GM12878 (cell line): ENCODE results near the gene ANP32A. TPM values are rescaled to one million over a fixed set of nuclear protein-coding genes. Genes with fewer than 3 reads are reported as not detected.
"Not testable (repeated sequence)": the region's sequence is repeated elsewhere in the genome, so short reads cannot be mapped to it uniquely, and the experiment has no call there.

Source experiments
- ATAC-seq: fragments of 200-7000 bp; cut with Tn5 transposase; 3 replicates; pipeline ENCODE4 v1.9.1; 2020; ENCODE audit warnings: mild to moderate bottlenecking, moderate library complexity
- BruUV-seq: library from RNA; stranded (reverse); fragments of 400-500 nt; replicated peaks from 2 replicates; lab custom pipeline; 2021; lab: Mats Ljungman, UMichigan
- CTCF ChIA-PET: fragments of 300-600 bp; sonication (Branson Sonifier 250); formaldehyde crosslinking; extraction: SDS; loops from one replicate; lab custom pipeline; 2021; ENCODE audit warnings: inconsistent platforms; lab: Yijun Ruan, JAX
- POLR2A ChIA-PET: fragments of 350-600 bp; formaldehyde crosslinking; extraction: SDS; loops from one replicate; lab custom pipeline; 2021; ENCODE audit warnings: inconsistent platforms; lab: Charles Lee
- RAD21 ChIA-PET: fragments of 300-600 bp; sonication (Branson Sonifier 250); formaldehyde crosslinking; loops from one replicate; lab custom pipeline; 2023; ENCODE audit warnings: antibody characterized with exemption; ENCODE audit not compliant: unreplicated experiment; lab: Charles Lee
- SMC1A ChIA-PET: fragments of 300-600 bp; sonication (Branson Sonifier 250); formaldehyde crosslinking; loops from one replicate; lab custom pipeline; 2023; ENCODE audit not compliant: unreplicated experiment, uncharacterized antibody; lab: Charles Lee
- DNase-seq: peaks from one replicate; pipeline ENCODE4 v3.0.0-alpha.2; 2011; ENCODE audit warnings: low read depth, low spot score
- FAIRE-seq: peaks from 3 replicates; lab custom pipeline; 2011; peaks lifted over from hg19 to GRCh38; lab: Jason Lieb, UNC
- H2AFZ ChIP-seq: 2 replicates; pipeline ENCODE4 v1.6.0; 2011; ENCODE audit warnings: low read depth, low read length, control low read depth; ENCODE audit not compliant: control insufficient read depth
- H3K27ac ChIP-seq: 2 replicates; pipeline ENCODE4 v1.5.1; 2011; ENCODE audit warnings: control low read depth; ENCODE audit not compliant: control insufficient read depth, insufficient read depth
- H3K27me3 ChIP-seq, 2 experiments: replicated peaks in 1 of 2; 2 replicates each; pipeline versions ENCODE4 v1.6.0 to v1.6.1; 2011; ENCODE audit warnings: low read length in 1 of 2; ENCODE audit not compliant: control insufficient read depth in 2 of 2, insufficient read depth in 2 of 2
- H3K36me3 ChIP-seq, 2 experiments: 2 replicates each; pipeline ENCODE4 v1.5.1; 2011; ENCODE audit warnings: low read length in 1 of 2; ENCODE audit not compliant: control insufficient read depth in 2 of 2, insufficient read depth in 2 of 2
- H3K4me1 ChIP-seq: 2 replicates; pipeline ENCODE4 v1.6.1; 2011; ENCODE audit warnings: mild to moderate bottlenecking, low read length, moderate library complexity, mixed read lengths; ENCODE audit not compliant: control insufficient read depth, insufficient read depth
- H3K4me2 ChIP-seq: 2 replicates; pipeline ENCODE4 v1.6.0; 2011; ENCODE audit warnings: control low read depth; ENCODE audit not compliant: control insufficient read depth, insufficient read depth
- H3K4me3 ChIP-seq: fragments of 200-600 bp; sonication (generic); 2 replicates; pipeline ENCODE4 v1.5.1; 2016
- H3K79me2 ChIP-seq: 2 replicates; pipeline ENCODE4 v1.6.0; 2011; ENCODE audit warnings: low read length; ENCODE audit not compliant: control insufficient read depth, insufficient read depth
- H3K9ac ChIP-seq: 2 replicates; pipeline ENCODE4 v1.8.0; 2011; ENCODE audit warnings: low read length, control low read depth, mixed read lengths; ENCODE audit not compliant: control insufficient read depth, insufficient read depth
- H3K9me3 ChIP-seq: replicated peaks from 3 replicates; pipeline ENCODE4 v1.5.1; 2011; ENCODE audit warnings: mild to moderate bottlenecking, low read length; ENCODE audit not compliant: control insufficient read depth, insufficient read depth
- H4K20me1 ChIP-seq: 2 replicates; pipeline ENCODE4 v1.6.0; 2011; ENCODE audit not compliant: control insufficient read depth, insufficient read depth
- CHD1 ChIP-seq: IDR thresholded peaks from 2 replicates; pipeline ENCODE4 v1.6.1; 2012; ENCODE audit warnings: low read depth, low read length, improper control_type of control experiment
- RELA ChIP-seq: fragments of 450-650 bp; IDR thresholded peaks from 2 replicates; pipeline ENCODE4 v1.8.0; 2014; ENCODE audit warnings: borderline replicate concordance; ENCODE audit not compliant: partially characterized antibody
- SKIL ChIP-seq: fragments of 450-650 bp; IDR thresholded peaks from 2 replicates; pipeline ENCODE4 v1.6.1; 2017; ENCODE audit warnings: mild to moderate bottlenecking, low read depth, inconsistent platforms; ENCODE audit not compliant: poor library complexity, severe bottlenecking
- SP1 ChIP-seq: IDR thresholded peaks from one replicate; pipeline ENCODE4 v1.6.1; 2011; ENCODE audit warnings: low read depth, low read length
- whole genome bisulfite sequencing: methylation state at CpG from one replicate; pipeline ENCODE4 v1.1.6; 2016; ENCODE audit warnings: low lambda C conversion rate; ENCODE audit not compliant: insufficient replicate concordance, insufficient coverage; ENCODE audit errors: missing lambda C conversion rate; 5-methylcytosine and 5-hydroxymethylcytosine counted together
- in situ Hi-C: fragments of 300-500 bp; cut with MboI; formaldehyde crosslinking; loops from 9 replicates; pipeline ENCODE4 v1.14.3; 2018; ENCODE audit warnings: mixed read lengths
- intact Hi-C: fragments of 100-400 bp; cut with micrococcal nuclease; formaldehyde crosslinking; loops from one replicate; pipeline ENCODE4 v1.14.2; 2022; ENCODE audit not compliant: unreplicated experiment
- polyA plus RNA-seq, 11 experiments: library from polyadenylated mRNA; depleted of rRNA in 4 of 11; unstranded in 6 of 11; stranded (reverse) in 5 of 11; fragments of >200 nt; fragmentation: Nextera tagmentation in 4 of 11; fragmentation: Illumina TruSeq in 1 of 11; extraction: Ambion mirVana in 4 of 11; extraction: Trizol in 1 of 11; gene quantifications; 1 replicate in 1 of 11; 2 replicates in 10 of 11; pipeline versions ENCODE4 v1.2.1 to v1.2.3, GENCODE V29; 2011 to 2016; ENCODE audit warnings: inconsistent platforms in 2 of 11, missing spikeins in 2 of 11, low read depth in 1 of 11
- total RNA-seq, 4 experiments: library from RNA; depleted of rRNA in 3 of 4; stranded (reverse); fragments of >200 nt in 3 of 4; fragmentation: Illumina TruSeq in 1 of 4; extraction: Trizol in 1 of 4; gene quantifications; 2 replicates each; pipeline versions ENCODE4 v1.2.1 to v1.2.3, GENCODE V29; 2013 to 2021
- TF ChIP-seq, protein P1 (sequence below): fragments of 450-650 bp; IDR thresholded peaks from 2 replicates; pipeline ENCODE4 v1.6.1; 2017; ENCODE audit warnings: mild to moderate bottlenecking, moderate library complexity

The ANP32A gene
- total and polyA plus RNA-seq, 10 of the 15 experiments (the other 5 are each of a cell fraction or from before 2014, with no cell fraction given), result 29.6 to 666 (median 234) TPM

DNA sequence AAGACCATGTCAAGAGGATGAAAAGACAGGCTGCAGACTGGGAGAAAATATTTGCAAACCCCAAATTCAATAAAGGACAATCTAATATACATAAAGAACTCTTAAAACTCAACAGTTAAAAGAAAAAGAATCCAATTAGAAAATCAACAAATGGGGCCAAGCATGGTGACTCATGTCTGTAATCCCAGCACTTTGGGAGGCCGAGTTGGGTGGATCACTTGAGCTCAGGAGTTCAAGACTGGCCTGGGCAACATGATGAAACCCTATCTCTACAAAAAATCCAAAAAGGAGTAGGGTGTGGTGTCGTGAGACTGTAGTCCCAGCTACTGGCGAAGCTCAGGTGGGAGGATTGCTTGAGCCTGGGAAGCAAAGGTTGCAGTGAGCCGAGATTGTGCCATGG is 57.6 kb downstream of the ANP32A start:
- in situ Hi-C loops (no loop called here), intact Hi-C loops (no loop called here)
- Histone ChIP-seq H3K4me3 (no peak overlapping the region), H3K4me1 (no peaks in the 10 kb centered on the region), H3K4me2 (no peak overlapping the region), H3K79me2 (no peaks in the 10 kb centered on the region), H3K27me3 (0 out of 4 replicates have a peak, but pooled peaks cover 0 to 2% of the 10 kb centered on the region in 2 experiments), H3K9me3 (no peaks in the 10 kb centered on the region), H4K20me1 (no peaks in the 10 kb centered on the region), H3K36me3 (no peaks in the 10 kb centered on the region), H2AFZ (no peak overlapping the region), H3K9ac (no peak overlapping the region), H3K27ac (no peak overlapping the region)
- DNase-seq (no peak), FAIRE-seq (no peak), ATAC-seq (no peak)
- RAD21 ChIA-PET, result interaction anchor here (2.6 kb wide), 1 partner anchor 66 kb away, joined by 6 read pairs; no protein-coding TSS in a partner anchor
- 27% methylated on average over 4 of the region's 4 CpGs for WGBS
- BruUV-seq, result no TSS peak
- CTCF ChIA-PET, result interaction anchor here (0.8 kb wide), 1 partner anchor 69 kb away, joined by 3 read pairs; no protein-coding TSS in a partner anchor
- SMC1A ChIA-PET, result interaction anchor here (1.0 kb wide), 1 partner anchor 10 kb away, joined by 4 read pairs; no protein-coding TSS in a partner anchor
- POLR2A ChIA-PET, result interaction anchor here (0.7 kb wide), 1 partner anchor 1895 kb away, joined by 4 read pairs; no protein-coding TSS in a partner anchor
- TF ChIP-seq, protein P1, sequence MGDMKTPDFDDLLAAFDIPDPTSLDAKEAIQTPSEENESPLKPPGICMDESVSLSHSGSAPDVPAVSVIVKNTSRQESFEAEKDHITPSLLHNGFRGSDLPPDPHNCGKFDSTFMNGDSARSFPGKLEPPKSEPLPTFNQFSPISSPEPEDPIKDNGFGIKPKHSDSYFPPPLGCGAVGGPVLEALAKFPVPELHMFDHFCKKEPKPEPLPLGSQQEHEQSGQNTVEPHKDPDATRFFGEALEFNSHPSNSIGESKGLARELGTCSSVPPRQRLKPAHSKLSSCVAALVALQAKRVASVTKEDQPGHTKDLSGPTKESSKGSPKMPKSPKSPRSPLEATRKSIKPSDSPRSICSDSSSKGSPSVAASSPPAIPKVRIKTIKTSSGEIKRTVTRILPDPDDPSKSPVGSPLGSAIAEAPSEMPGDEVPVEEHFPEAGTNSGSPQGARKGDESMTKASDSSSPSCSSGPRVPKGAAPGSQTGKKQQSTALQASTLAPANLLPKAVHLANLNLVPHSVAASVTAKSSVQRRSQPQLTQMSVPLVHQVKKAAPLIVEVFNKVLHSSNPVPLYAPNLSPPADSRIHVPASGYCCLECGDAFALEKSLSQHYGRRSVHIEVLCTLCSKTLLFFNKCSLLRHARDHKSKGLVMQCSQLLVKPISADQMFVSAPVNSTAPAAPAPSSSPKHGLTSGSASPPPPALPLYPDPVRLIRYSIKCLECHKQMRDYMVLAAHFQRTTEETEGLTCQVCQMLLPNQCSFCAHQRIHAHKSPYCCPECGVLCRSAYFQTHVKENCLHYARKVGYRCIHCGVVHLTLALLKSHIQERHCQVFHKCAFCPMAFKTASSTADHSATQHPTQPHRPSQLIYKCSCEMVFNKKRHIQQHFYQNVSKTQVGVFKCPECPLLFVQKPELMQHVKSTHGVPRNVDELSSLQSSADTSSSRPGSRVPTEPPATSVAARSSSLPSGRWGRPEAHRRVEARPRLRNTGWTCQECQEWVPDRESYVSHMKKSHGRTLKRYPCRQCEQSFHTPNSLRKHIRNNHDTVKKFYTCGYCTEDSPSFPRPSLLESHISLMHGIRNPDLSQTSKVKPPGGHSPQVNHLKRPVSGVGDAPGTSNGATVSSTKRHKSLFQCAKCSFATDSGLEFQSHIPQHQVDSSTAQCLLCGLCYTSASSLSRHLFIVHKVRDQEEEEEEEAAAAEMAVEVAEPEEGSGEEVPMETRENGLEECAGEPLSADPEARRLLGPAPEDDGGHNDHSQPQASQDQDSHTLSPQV, result no peak
- TF ChIP-seq RELA (no peak), SP1 (no peak), CHD1 (no peak), SKIL (no peak)

DNA sequence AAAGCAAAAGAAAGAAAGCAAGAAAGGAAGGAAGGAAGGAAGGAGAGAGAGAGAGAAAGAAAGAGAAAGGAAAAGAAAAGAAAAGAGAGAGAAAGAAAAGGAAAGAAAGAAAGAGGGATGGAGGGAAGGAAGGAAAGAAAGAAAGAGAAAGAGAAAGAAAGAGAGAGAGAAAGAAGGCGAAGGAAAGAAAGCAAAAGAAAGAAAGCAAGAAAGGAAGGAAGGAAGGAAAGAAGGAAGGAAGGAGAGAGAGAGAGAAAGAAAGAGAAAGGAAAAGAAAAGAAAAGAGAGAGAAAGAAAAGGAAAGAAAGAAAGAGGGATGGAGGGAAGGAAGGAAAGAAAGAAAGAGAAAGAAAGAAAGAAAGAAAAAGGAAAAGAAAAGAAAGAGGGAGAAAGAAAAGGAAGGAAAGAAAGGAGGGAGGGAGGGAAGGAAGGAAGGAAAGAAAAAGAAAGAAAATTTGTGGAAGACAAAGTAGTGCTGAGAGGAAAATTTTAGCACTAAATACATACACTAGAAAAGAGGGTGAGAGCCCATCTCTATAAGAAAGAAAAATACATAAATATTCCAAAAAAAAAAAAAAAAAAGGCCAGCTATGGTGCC is 60.6 kb downstream of the ANP32A start:
- WGBS, result 80% methylated on average over 1 of the region's 1 CpG
- in situ Hi-C loops, H3K4me1 ChIP-seq, POLR2A ChIA-PET, ATAC-seq, CTCF ChIA-PET, H3K9me3 ChIP-seq, H3K36me3 ChIP-seq, intact Hi-C loops, DNase-seq, BruUV-seq, H4K20me1 ChIP-seq, H3K9ac ChIP-seq, H3K4me3 ChIP-seq, FAIRE-seq, RAD21 ChIA-PET, SMC1A ChIA-PET, H3K27me3 ChIP-seq, H3K4me2 ChIP-seq, H2AFZ ChIP-seq, H3K79me2 ChIP-seq, H3K27ac ChIP-seq: not testable (repeated sequence)
